AG09319 (cell line): Measurements from ENCODE around the gene LAPTM4A.
"Not testable (repeated sequence)": the region's sequence is repeated elsewhere in the genome, so short reads cannot be mapped to it uniquely, and the experiment has no call there.

Source experiments
- DNase-seq: peaks from one replicate; pipeline ENCODE4 v3.0.0-alpha.2; 2010; ENCODE audit warnings: low read depth; ENCODE audit errors: extremely low read depth
- TF ChIP-seq, protein P1 (sequence below): IDR thresholded peaks from 2 replicates; pipeline ENCODE4 v1.5.1; 2011; ENCODE audit warnings: low read depth, mild to moderate bottlenecking, inconsistent platforms, low read length, moderate library complexity

The LAPTM4A gene

GRCh38 chr2:20093263-20094141 lies 42.1 kb upstream of the LAPTM4A start:
- peak; percentile 63 for DNase-seq
- TF ChIP-seq, protein P1, sequence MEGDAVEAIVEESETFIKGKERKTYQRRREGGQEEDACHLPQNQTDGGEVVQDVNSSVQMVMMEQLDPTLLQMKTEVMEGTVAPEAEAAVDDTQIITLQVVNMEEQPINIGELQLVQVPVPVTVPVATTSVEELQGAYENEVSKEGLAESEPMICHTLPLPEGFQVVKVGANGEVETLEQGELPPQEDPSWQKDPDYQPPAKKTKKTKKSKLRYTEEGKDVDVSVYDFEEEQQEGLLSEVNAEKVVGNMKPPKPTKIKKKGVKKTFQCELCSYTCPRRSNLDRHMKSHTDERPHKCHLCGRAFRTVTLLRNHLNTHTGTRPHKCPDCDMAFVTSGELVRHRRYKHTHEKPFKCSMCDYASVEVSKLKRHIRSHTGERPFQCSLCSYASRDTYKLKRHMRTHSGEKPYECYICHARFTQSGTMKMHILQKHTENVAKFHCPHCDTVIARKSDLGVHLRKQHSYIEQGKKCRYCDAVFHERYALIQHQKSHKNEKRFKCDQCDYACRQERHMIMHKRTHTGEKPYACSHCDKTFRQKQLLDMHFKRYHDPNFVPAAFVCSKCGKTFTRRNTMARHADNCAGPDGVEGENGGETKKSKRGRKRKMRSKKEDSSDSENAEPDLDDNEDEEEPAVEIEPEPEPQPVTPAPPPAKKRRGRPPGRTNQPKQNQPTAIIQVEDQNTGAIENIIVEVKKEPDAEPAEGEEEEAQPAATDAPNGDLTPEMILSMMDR = peak; percentile 81

DNA sequence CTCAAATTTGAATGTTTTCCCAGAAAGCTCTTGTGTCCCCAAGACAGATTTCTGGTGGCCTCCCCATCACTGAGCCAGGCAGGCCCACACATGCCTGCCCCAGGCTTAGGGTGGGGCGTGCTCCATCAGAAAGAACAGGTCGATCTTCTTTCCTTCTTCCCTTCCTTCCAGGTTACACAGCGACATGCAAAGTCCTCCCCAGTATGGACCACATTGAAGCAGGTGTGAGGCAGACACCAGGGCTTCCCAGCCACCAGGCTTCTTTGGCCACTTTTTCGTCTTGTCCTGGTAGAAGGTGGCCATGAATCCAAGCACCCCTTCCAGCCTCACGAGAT lies 41.4 kb upstream of the LAPTM4A start:
- no peak for DNase-seq
- TF ChIP-seq, protein P1 = no peak

DNA sequence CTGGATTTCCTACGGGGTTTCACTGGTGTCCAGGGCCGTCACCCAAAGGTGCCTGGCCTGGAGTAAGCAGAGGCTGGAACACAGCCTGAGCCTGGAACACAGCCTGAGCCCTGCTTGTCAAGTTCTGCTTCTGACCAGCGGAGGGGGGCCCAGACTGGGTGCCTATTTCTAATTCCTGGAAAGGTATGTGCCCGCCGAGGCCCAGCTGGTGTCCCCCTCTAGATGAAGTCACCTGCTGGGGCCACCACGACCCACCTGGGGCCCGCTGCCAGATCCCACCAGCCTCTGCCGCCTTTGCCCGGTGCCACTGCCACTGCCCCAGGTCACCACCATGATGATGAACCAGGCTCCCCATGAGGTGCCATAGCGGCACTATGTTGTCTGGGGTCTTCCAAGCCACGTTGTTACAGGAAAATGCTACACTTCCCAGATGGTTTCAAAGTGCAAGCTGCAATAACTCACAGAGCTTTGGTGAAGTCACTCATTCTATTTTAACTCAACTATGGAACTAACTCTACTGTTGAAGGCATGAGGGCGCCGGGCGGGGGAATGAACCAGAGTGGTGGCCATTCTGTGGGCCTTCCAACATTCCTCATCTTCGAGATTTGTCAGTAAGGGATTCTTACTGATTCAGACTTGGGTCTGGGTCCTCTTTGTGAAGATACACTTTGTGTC lies 40.9 kb upstream of the LAPTM4A start:
- TF ChIP-seq, protein P1 = no peak
- DNase-seq = no peak

- DNase-seq = peak; percentile 83
- TF ChIP-seq, protein P1 = no peak
Observed at GRCh38 chr2:20091305-20091991, 40.0 kb upstream of the LAPTM4A start.

DNA sequence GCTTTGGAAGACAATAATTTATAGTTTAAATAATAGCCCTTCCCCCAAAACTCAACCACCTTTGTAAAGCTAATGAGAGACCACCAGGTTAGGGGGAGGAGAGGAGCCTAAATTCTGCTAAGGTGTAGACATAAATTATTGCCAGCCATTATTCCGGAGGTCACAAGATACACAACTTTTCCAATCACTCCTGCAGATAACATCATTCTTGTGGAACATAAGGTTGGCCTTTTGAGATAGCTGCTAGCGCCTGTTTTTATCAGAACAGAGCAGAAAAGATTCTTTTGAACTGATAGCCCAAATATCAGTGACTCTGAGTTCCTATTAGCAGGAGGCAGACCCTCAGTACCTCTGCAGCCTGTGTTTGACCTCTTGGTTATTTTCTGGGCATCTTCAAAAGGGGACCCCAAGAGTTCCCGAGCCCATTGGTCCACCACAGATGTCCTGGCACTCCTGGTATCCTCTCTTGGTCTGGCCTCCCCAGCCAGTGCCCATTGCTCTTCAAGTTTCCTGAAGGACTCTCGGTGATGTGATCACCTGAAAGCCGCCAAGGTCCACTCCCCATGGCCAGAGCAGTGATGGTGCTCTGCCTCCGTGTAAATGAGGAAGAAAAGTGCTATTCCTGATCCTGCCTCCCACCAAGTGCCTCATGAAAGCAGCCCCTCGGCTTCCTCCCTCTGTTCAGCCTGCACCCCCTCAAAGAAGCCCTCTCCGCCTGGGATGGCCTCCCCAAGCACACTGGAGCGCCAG lies 38.5 kb upstream of the LAPTM4A start:
- TF ChIP-seq, protein P1 = no peak
- DNase-seq = no peak

GRCh38 chr2:20085909-20086308 lies 34.5 kb upstream of the LAPTM4A start:
- DNase-seq = not testable (repeated sequence)

DNA sequence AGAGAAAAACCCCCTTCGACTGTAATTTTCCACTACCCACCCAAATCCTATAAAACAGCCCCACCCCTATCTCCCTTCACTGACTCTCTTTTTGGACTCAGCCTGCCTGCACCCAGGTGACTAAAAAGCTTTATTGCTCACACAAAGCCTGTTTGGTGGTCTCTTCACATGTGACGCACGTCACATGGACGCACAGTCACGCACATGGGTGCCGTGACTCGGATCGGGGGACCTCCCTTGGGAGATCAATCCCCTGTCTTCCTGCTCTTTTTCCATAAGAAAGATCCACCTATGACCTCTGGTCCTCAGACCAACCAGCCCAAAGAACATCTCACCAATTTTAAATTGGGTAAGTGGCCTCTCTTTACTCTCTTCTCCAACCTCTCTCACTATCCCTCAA lies 31.4 kb upstream of the LAPTM4A start:
- not testable (repeated sequence) for DNase-seq
